ENCODE data around the gene CRHR2. TPM values are rescaled to one million over a fixed set of nuclear protein-coding genes. Genes with fewer than 3 reads are reported as not detected.

The CRHR2 gene
- total and polyA plus RNA-seq, 2 donors (not counting 1 experiment from before 2014, with no cell fraction given): not detected

DNA sequence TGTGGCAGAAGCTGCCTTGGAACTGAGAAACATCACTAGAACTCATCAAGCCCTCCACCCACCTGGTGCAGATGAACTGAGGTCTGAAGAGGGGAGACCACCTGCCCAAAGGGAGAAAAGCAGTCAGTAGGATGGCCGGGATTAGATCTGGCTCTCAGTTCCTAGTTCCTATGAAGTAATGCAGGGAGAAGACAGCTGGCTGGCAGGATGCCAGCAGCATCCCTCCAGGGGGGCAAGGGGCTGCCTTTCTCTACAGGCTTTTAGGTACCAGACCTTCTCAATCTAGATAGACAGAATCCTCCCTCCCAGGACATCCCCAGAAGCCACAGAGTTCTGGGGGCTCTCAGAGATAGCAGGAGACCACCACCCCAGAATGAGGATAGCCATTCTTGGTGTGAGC, 7.8 kb downstream of the CRHR2 start:
- no peak overlapping the region for H2AFZ ChIP-seq (ENCODE audit: low read length)
- peaks cover 21% of the 10 kb centered on the region for H3K27me3 ChIP-seq (ENCODE audit: control insufficient read depth, insufficient read depth, low read length)
- H3K4me1 ChIP-seq (ENCODE audit: control insufficient read depth, extremely low read depth, insufficient read depth, low read length): no peaks in the 10 kb centered on the region
- no peak overlapping the region for H3K27ac ChIP-seq (ENCODE audit: insufficient read depth, low read length)
- H3K9me3 ChIP-seq (ENCODE audit: control insufficient read depth, insufficient read depth, low read depth, low read length): no peaks in the 10 kb centered on the region
- no peak overlapping the region for H3K4me3 ChIP-seq (replicated peaks in 1 of 4; ENCODE audit: control extremely low read depth in 1 of 4, insufficient read depth in 1 of 4, low read depth in 3 of 4, low read length in 4 of 4)
- H3K4me2 ChIP-seq (ENCODE audit: extremely low read depth, insufficient read depth, low read length): no peak overlapping the region
- no peaks in the 10 kb centered on the region for H3K36me3 ChIP-seq (ENCODE audit: control insufficient read depth, insufficient read depth, low read length)
- no peaks in the 10 kb centered on the region for H3K79me2 ChIP-seq (ENCODE audit: control insufficient read depth, insufficient read depth, low read length)
- no peak for TF ChIP-seq CTCF (conservative IDR thresholded peaks at IDR 0.05 in 1 of 2, IDR thresholded peaks at IDR 0.05 in 1 of 2; ENCODE audit: low read depth in 1 of 2, low read length in 2 of 2)
- TF ChIP-seq EZH2 (IDR thresholded peaks at IDR 0.05; ENCODE audit: low read length, missing control alignments): no peak
- no peak for DNase-seq (ENCODE audit: low read depth in 2 of 2)
- no peak overlapping the region for H3K9ac ChIP-seq (ENCODE audit: insufficient read depth, low read length)
- no peaks in the 10 kb centered on the region for H4K20me1 ChIP-seq (ENCODE audit: control insufficient read depth, extremely low read depth, insufficient read depth, low read length)

GRCh38 chr7:30671793-30672465, 10.3 kb downstream of the CRHR2 start:
- DNase-seq (ENCODE audit: low read depth in 2 of 2): peak; percentile 68 to 75
- Histone ChIP-seq H3K79me2 (ENCODE audit: control insufficient read depth, insufficient read depth, low read length) (no peaks in the 10 kb centered on the region), H3K9ac (ENCODE audit: insufficient read depth, low read length) (no peak overlapping the region), H3K27me3 (ENCODE audit: control insufficient read depth, insufficient read depth, low read length) (peaks cover 12% of the 10 kb centered on the region), H3K36me3 (ENCODE audit: control insufficient read depth, insufficient read depth, low read length) (no peaks in the 10 kb centered on the region), H3K4me1 (ENCODE audit: control insufficient read depth, extremely low read depth, insufficient read depth, low read length) (no peaks in the 10 kb centered on the region), H3K27ac (ENCODE audit: insufficient read depth, low read length) (no peak overlapping the region), H4K20me1 (ENCODE audit: control insufficient read depth, extremely low read depth, insufficient read depth, low read length) (no peaks in the 10 kb centered on the region), H3K4me2 (ENCODE audit: extremely low read depth, insufficient read depth, low read length) (no peak overlapping the region), H2AFZ (ENCODE audit: low read length) (no peak overlapping the region), H3K9me3 (ENCODE audit: control insufficient read depth, insufficient read depth, low read depth, low read length) (no peaks in the 10 kb centered on the region), H3K4me3 (replicated peaks in 1 of 4; ENCODE audit: control extremely low read depth in 1 of 4, insufficient read depth in 1 of 4, low read depth in 3 of 4, low read length in 4 of 4) (no peak overlapping the region)
- no peak for TF ChIP-seq EZH2 (IDR thresholded peaks at IDR 0.05; ENCODE audit: low read length, missing control alignments)
- no peak for TF ChIP-seq CTCF (conservative IDR thresholded peaks at IDR 0.05 in 1 of 2, IDR thresholded peaks at IDR 0.05 in 1 of 2; ENCODE audit: low read depth in 1 of 2, low read length in 2 of 2)

DNA sequence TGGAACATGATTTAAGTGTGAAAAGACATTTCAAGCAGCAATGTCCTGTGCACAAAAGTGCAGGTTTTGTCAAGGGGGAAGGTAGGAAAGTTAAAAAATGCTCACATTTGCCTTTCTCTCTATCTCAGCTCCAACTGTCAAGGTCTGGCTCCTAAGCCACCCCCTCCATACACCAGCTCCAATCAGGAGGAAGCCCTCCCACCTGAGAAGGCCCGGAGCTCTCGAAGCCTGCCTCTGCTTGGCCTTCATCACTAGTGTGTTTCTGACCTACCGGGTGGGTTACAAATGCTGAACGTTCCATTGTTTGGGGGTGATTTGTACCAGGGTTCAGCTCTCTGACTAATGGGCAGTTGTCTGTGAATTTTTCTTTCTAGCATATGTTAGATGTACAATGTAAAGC, 14.2 kb downstream of the CRHR2 start:
- Histone ChIP-seq H3K79me2 (ENCODE audit: control insufficient read depth, insufficient read depth, low read length) (no peaks in the 10 kb centered on the region), H3K4me1 (ENCODE audit: control insufficient read depth, extremely low read depth, insufficient read depth, low read length) (no peaks in the 10 kb centered on the region), H3K4me2 (ENCODE audit: extremely low read depth, insufficient read depth, low read length) (no peak overlapping the region), H3K27me3 (ENCODE audit: control insufficient read depth, insufficient read depth, low read length) (peaks cover 4% of the 10 kb centered on the region), H3K9ac (ENCODE audit: insufficient read depth, low read length) (no peak overlapping the region), H3K9me3 (ENCODE audit: control insufficient read depth, insufficient read depth, low read depth, low read length) (no peaks in the 10 kb centered on the region), H3K36me3 (ENCODE audit: control insufficient read depth, insufficient read depth, low read length) (no peaks in the 10 kb centered on the region), H2AFZ (ENCODE audit: low read length) (no peak overlapping the region), H3K27ac (ENCODE audit: insufficient read depth, low read length) (no peak overlapping the region), H4K20me1 (ENCODE audit: control insufficient read depth, extremely low read depth, insufficient read depth, low read length) (no peaks in the 10 kb centered on the region), H3K4me3 (replicated peaks in 1 of 4; ENCODE audit: control extremely low read depth in 1 of 4, insufficient read depth in 1 of 4, low read depth in 3 of 4, low read length in 4 of 4) (no peak overlapping the region)
- DNase-seq (ENCODE audit: low read depth in 2 of 2): no peak
- TF ChIP-seq CTCF (conservative IDR thresholded peaks at IDR 0.05 in 1 of 2, IDR thresholded peaks at IDR 0.05 in 1 of 2; ENCODE audit: low read depth in 1 of 2, low read length in 2 of 2) (no peak), EZH2 (IDR thresholded peaks at IDR 0.05; ENCODE audit: low read length, missing control alignments) (no peak)

Measured in fibroblast of lung (primary cell).